ENCODE measurements around the gene SKA1. TPM values are rescaled to one million over a fixed set of nuclear protein-coding genes. Genes with fewer than 3 reads are reported as not detected.

The SKA1 gene
- total RNA-seq, 1 donor from 2014 or later, result 0.44 TPM

GRCh38 chr18:50393802-50394201 lies 19.0 kb downstream of the SKA1 start:
- H3K4me1 ChIP-seq, result no peaks in the 10 kb centered on the region
- intact Hi-C loops (cut with micrococcal nuclease), result no loop called here

GRCh38 chr18:50395093-50395492 lies 20.2 kb downstream of the SKA1 start:
- Histone ChIP-seq H3K4me1 (no peaks in the 10 kb centered on the region), H3K27ac (replicated peaks) (no peak overlapping the region), H3K4me3 (no peak overlapping the region), H3K27me3 (ENCODE audit: low read depth) (peaks cover 11% of the 10 kb centered on the region), H3K9me3 (replicated peaks) (no peaks in the 10 kb centered on the region), H3K36me3 (no peaks in the 10 kb centered on the region)
- intact Hi-C loops (cut with micrococcal nuclease), result no loop called here
- TF ChIP-seq CTCF (IDR thresholded peaks at IDR 0.05; ENCODE audit: borderline replicate concordance), result no peak
- no peak for DNase-seq

More at GRCh38 chr18:50393802-50394201, 19.0 kb downstream of the SKA1 start:
- no peak overlapping the region for H3K4me3 ChIP-seq
- no peak for TF ChIP-seq CTCF (IDR thresholded peaks at IDR 0.05; ENCODE audit: borderline replicate concordance)
- no peaks in the 10 kb centered on the region for H3K36me3 ChIP-seq
- H3K27ac ChIP-seq (replicated peaks), result no peak overlapping the region
- H3K27me3 ChIP-seq (ENCODE audit: low read depth), result peaks cover 5% of the 10 kb centered on the region
- no peaks in the 10 kb centered on the region for H3K9me3 ChIP-seq (replicated peaks)
- DNase-seq, result no peak

- no peak for DNase-seq
- H3K27ac ChIP-seq (replicated peaks), result no peak overlapping the region
- peaks cover 19% of the 10 kb centered on the region for H3K27me3 ChIP-seq (ENCODE audit: low read depth)
- no peaks in the 10 kb centered on the region for H3K4me1 ChIP-seq
- TF ChIP-seq CTCF (IDR thresholded peaks at IDR 0.05; ENCODE audit: borderline replicate concordance), result no peak
- no peak overlapping the region for H3K4me3 ChIP-seq
- intact Hi-C loops (cut with micrococcal nuclease), result no loop called here
- H3K36me3 ChIP-seq, result no peaks in the 10 kb centered on the region
- no peaks in the 10 kb centered on the region for H3K9me3 ChIP-seq (replicated peaks)
These were observed 21.3 kb downstream of the SKA1 start for GRCh38 chr18:50396005-50396660.

- DNase-seq, result no peak
- TF ChIP-seq CTCF (IDR thresholded peaks at IDR 0.05; ENCODE audit: borderline replicate concordance), result no peak
- Histone ChIP-seq H3K9me3 (replicated peaks) (no peaks in the 10 kb centered on the region), H3K4me1 (peaks cover 4% of the 10 kb centered on the region), H3K36me3 (no peaks in the 10 kb centered on the region), H3K27ac (replicated peaks) (no peak overlapping the region), H3K4me3 (no peak overlapping the region), H3K27me3 (ENCODE audit: low read depth) (peaks cover 28% of the 10 kb centered on the region)
- intact Hi-C loops (cut with micrococcal nuclease), result no loop called here
These were observed 22.2 kb downstream of the SKA1 start for GRCh38 chr18:50397023-50397422.

GRCh38 chr18:50398099-50398498 lies 23.3 kb downstream of the SKA1 start:
- no peaks in the 10 kb centered on the region for H3K36me3 ChIP-seq
- no peak overlapping the region for H3K27ac ChIP-seq (replicated peaks)
- H3K27me3 ChIP-seq (ENCODE audit: low read depth), result peaks cover 39% of the 10 kb centered on the region
- no peak for DNase-seq
- TF ChIP-seq CTCF (IDR thresholded peaks at IDR 0.05; ENCODE audit: borderline replicate concordance), result no peak
- peaks cover 6% of the 10 kb centered on the region for H3K4me1 ChIP-seq
- intact Hi-C loops (cut with micrococcal nuclease), result no loop called here
- H3K9me3 ChIP-seq (replicated peaks), result no peaks in the 10 kb centered on the region
- H3K4me3 ChIP-seq, result no peak overlapping the region
